GM06990 (cell line): Measurements from ENCODE around the gene SSB.

Experiments
- DNase-seq: peaks from one replicate; pipeline ENCODE4 v3.0.0-alpha.2; 2011; ENCODE audit not compliant: insufficient read length; ENCODE audit errors: extremely low read depth
- H3K27me3 ChIP-seq: replicated peaks from 2 replicates; pipeline ENCODE4 v1.6.0; 2011; ENCODE audit warnings: low read length; ENCODE audit not compliant: control insufficient read depth, insufficient read depth
- H3K36me3 ChIP-seq: 2 replicates; pipeline ENCODE4 v1.5.1; 2011; ENCODE audit warnings: low read length; ENCODE audit not compliant: control insufficient read depth, insufficient read depth
- H3K4me3 ChIP-seq: replicated peaks from 2 replicates; pipeline ENCODE4 v1.5.1; 2011; ENCODE audit warnings: low read depth, mild to moderate bottlenecking, control low read depth, low read length
- CTCF ChIP-seq: IDR thresholded peaks from 2 replicates; pipeline ENCODE4 v1.5.1; 2011; ENCODE audit warnings: low read length, control low read depth, mild to moderate bottlenecking, inconsistent platforms; ENCODE audit not compliant: insufficient read depth, poor library complexity, severe bottlenecking

SSB gene

GRCh38 chr2:169775354-169775753 lies 23.3 kb upstream of the SSB start:
- no peaks in the 10 kb centered on the region for H3K36me3 ChIP-seq
- no peak for DNase-seq
- H3K27me3 ChIP-seq, result no peaks in the 10 kb centered on the region
- H3K4me3 ChIP-seq, result no peak overlapping the region
- no peak for TF ChIP-seq CTCF

- no peaks in the 10 kb centered on the region for H3K36me3 ChIP-seq
- DNase-seq, result no peak
- TF ChIP-seq CTCF, result no peak
These were observed 22.9 kb upstream of the SSB start for GRCh38 chr2:169775765-169776164.

GRCh38 chr2:169776252-169776761 lies 22.4 kb upstream of the SSB start:
- no peak overlapping the region for H3K4me3 ChIP-seq

More at GRCh38 chr2:169775765-169776164, 22.9 kb upstream of the SSB start:
- Histone ChIP-seq H3K27me3 (no peaks in the 10 kb centered on the region), H3K4me3 (no peak overlapping the region)

GRCh38 chr2:169778446-169778845 lies 20.2 kb upstream of the SSB start:
- Histone ChIP-seq H3K27me3 (no peaks in the 10 kb centered on the region), H3K36me3 (no peaks in the 10 kb centered on the region), H3K4me3 (no peak overlapping the region)
- no peak for TF ChIP-seq CTCF
- DNase-seq, result no peak

More at GRCh38 chr2:169776252-169776761, 22.4 kb upstream of the SSB start:
- DNase-seq, result no peak
- TF ChIP-seq CTCF, result no peak
- Histone ChIP-seq H3K27me3 (no peaks in the 10 kb centered on the region), H3K36me3 (no peaks in the 10 kb centered on the region)

- no peak for TF ChIP-seq CTCF
- no peaks in the 10 kb centered on the region for H3K36me3 ChIP-seq
- DNase-seq, result no peak
- H3K4me3 ChIP-seq, result no peak overlapping the region
- no peaks in the 10 kb centered on the region for H3K27me3 ChIP-seq
These were observed 17.2 kb upstream of the SSB start for GRCh38 chr2:169781249-169782013.

- no peak overlapping the region for H3K4me3 ChIP-seq
- DNase-seq, result no peak
- no peak for TF ChIP-seq CTCF
These were observed 16.2 kb upstream of the SSB start for GRCh38 chr2:169782513-169782912.

More at GRCh38 chr2:169782513-169782912, 16.2 kb upstream of the SSB start:
- H3K36me3 ChIP-seq, result no peaks in the 10 kb centered on the region
- no peaks in the 10 kb centered on the region for H3K27me3 ChIP-seq
